ENCODE data around the gene ODC1.

ODC1 gene

GRCh38 chr2:10478298-10478625 is 30.1 kb upstream of the ODC1 start:
- H3K4me3 ChIP-seq (ENCODE audit: low read length): no peak overlapping the region
- no peak for TF ChIP-seq CTCF (IDR thresholded peaks at IDR 0.05; ENCODE audit: insufficient read depth, low read depth, low read length, missing control alignments)
- no peak for DNase-seq (ENCODE audit: low read depth)

- TF ChIP-seq CTCF (IDR thresholded peaks at IDR 0.05; ENCODE audit: insufficient read depth, low read depth, low read length, missing control alignments): no peak
- no peak for DNase-seq (ENCODE audit: low read depth)
- H3K4me3 ChIP-seq (ENCODE audit: low read length): no peak overlapping the region
Observed at GRCh38 chr2:10477443-10478297, 29.5 kb upstream of the ODC1 start.

- no peak overlapping the region for H3K4me3 ChIP-seq (ENCODE audit: low read length)
- TF ChIP-seq CTCF (IDR thresholded peaks at IDR 0.05; ENCODE audit: insufficient read depth, low read depth, low read length, missing control alignments): no peak
- no peak for DNase-seq (ENCODE audit: low read depth)
Observed at GRCh38 chr2:10476723-10477442, 28.8 kb upstream of the ODC1 start.

- no peak overlapping the region for H3K4me3 ChIP-seq (ENCODE audit: low read length)
- no peak for TF ChIP-seq CTCF (IDR thresholded peaks at IDR 0.05; ENCODE audit: insufficient read depth, low read depth, low read length, missing control alignments)
- DNase-seq (ENCODE audit: low read depth): no peak
Observed at GRCh38 chr2:10475811-10476660, 27.9 kb upstream of the ODC1 start.

- DNase-seq (ENCODE audit: low read depth): no peak
- no peak overlapping the region for H3K4me3 ChIP-seq (ENCODE audit: low read length)
- TF ChIP-seq CTCF (IDR thresholded peaks at IDR 0.05; ENCODE audit: insufficient read depth, low read depth, low read length, missing control alignments): no peak
Observed at GRCh38 chr2:10475221-10475722, 27.1 kb upstream of the ODC1 start.

GRCh38 chr2:10473121-10473756 is 25.1 kb upstream of the ODC1 start:
- no peak for TF ChIP-seq CTCF (IDR thresholded peaks at IDR 0.05; ENCODE audit: insufficient read depth, low read depth, low read length, missing control alignments)
- no peak overlapping the region for H3K4me3 ChIP-seq (ENCODE audit: low read length)
- DNase-seq (ENCODE audit: low read depth): no peak
